OCI-LY1 (cell line): Measurements from ENCODE around the gene SEPTIN2.

Source experiments
- EZH2 ChIP-seq: fragments of 200-600 bp; sonication (generic), shearing (Covaris generic); IDR thresholded peaks from 2 replicates; pipeline ENCODE4 v1.8.0; 2017; ENCODE audit warnings: borderline replicate concordance, mixed run types, mild to moderate bottlenecking, antibody characterized with exemption, low read length, moderate library complexity, mixed read lengths
- TF ChIP-seq, protein P1 (sequence below): fragments of 200-600 bp; sonication (generic), shearing (Covaris generic); IDR thresholded peaks from 2 replicates; pipeline ENCODE4 v1.5.1; 2017; ENCODE audit warnings: mild to moderate bottlenecking, antibody characterized with exemption, low read length, moderate library complexity, mixed read lengths

DNA sequence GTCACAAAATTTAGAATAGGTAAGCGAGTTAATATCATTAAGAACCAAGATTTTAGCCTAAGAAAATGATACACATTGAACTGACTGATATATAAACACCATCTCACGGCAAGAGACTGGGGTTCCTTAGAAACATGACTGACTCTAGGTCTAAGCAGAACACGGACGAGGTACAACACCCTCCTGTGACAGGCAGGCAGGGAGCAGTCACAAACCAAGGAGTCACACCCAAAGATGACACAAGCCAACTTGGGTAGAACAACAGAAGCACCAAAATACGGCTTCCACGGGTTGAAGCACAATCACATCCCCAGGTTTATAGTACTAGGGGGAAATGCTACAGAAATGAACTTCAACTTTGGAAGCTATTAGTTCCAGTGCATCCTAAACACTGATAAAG is 24.6 kb upstream of the SEPTIN2 start:
- TF ChIP-seq, protein P1, sequence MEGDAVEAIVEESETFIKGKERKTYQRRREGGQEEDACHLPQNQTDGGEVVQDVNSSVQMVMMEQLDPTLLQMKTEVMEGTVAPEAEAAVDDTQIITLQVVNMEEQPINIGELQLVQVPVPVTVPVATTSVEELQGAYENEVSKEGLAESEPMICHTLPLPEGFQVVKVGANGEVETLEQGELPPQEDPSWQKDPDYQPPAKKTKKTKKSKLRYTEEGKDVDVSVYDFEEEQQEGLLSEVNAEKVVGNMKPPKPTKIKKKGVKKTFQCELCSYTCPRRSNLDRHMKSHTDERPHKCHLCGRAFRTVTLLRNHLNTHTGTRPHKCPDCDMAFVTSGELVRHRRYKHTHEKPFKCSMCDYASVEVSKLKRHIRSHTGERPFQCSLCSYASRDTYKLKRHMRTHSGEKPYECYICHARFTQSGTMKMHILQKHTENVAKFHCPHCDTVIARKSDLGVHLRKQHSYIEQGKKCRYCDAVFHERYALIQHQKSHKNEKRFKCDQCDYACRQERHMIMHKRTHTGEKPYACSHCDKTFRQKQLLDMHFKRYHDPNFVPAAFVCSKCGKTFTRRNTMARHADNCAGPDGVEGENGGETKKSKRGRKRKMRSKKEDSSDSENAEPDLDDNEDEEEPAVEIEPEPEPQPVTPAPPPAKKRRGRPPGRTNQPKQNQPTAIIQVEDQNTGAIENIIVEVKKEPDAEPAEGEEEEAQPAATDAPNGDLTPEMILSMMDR: no peak
- TF ChIP-seq EZH2: no peak
